Fibroblast of lung (primary cell): ENCODE results near the gene PSMC1.

Experiments used
- EZH2 ChIP-seq: IDR thresholded peaks from 2 replicates; pipeline ENCODE4 v1.5.1; 2012; ENCODE audit warnings: low read length, control low read depth, mild to moderate bottlenecking; ENCODE audit errors: missing control alignments
- TF ChIP-seq, protein P1 (sequence below), 2 donors: IDR thresholded peaks in 1 of 2; conservative IDR thresholded peaks in 1 of 2; 1 replicate in 1 of 2; 2 replicates in 1 of 2; pipeline ENCODE4 v1.5.1; 2011 to 2012; ENCODE audit warnings: low read length in 2 of 2, control low read depth in 1 of 2, inconsistent platforms in 1 of 2, low read depth in 1 of 2, mild to moderate bottlenecking in 1 of 2

DNA sequence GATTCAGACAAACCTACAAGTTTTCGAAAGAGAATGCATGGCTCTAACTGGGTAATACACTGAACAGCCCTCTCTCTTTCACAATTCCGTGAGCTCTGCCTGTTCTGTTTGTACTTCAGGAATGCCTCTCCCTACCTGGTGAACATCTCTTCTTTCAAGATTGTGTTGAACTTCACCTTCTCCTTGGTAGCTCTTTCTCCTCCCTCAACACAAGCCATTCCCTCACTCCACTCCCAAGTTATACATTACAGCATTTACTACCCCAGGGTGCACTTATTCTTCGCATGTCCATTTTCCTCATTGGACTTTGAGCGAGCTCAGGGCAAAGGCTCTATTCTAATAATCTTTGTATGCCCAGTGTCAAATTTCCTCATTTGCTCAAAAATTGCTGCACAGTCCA, 47.1 kb downstream of the PSMC1 start:
- TF ChIP-seq, protein P1, sequence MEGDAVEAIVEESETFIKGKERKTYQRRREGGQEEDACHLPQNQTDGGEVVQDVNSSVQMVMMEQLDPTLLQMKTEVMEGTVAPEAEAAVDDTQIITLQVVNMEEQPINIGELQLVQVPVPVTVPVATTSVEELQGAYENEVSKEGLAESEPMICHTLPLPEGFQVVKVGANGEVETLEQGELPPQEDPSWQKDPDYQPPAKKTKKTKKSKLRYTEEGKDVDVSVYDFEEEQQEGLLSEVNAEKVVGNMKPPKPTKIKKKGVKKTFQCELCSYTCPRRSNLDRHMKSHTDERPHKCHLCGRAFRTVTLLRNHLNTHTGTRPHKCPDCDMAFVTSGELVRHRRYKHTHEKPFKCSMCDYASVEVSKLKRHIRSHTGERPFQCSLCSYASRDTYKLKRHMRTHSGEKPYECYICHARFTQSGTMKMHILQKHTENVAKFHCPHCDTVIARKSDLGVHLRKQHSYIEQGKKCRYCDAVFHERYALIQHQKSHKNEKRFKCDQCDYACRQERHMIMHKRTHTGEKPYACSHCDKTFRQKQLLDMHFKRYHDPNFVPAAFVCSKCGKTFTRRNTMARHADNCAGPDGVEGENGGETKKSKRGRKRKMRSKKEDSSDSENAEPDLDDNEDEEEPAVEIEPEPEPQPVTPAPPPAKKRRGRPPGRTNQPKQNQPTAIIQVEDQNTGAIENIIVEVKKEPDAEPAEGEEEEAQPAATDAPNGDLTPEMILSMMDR (conservative IDR thresholded peaks at IDR 0.05 in 1 of 2, IDR thresholded peaks at IDR 0.05 in 1 of 2; ENCODE audit: low read depth in 1 of 2, low read length in 2 of 2) = no peak
- TF ChIP-seq EZH2 = no peak
